ENCODE results near the gene ODAD3.
A peak's percentile ranks its signal among the peaks of the same experiment; 100 is the strongest.

ODAD3 gene

GRCh38 chr19:11375143-11375948 lies 59.6 kb downstream of the ODAD3 start:
- peak; percentile 65 for DNase-seq (ENCODE audit: low read depth)

GRCh38 chr19:11374433-11375142 lies 60.3 kb downstream of the ODAD3 start, which contains the start of gene SWSAP1:
Gene SWSAP1 (plus strand): TSS chr19:11374666. CDS start chr19:11374681, 15 bp downstream.
- peak; percentile 94 for DNase-seq (ENCODE audit: low read depth)

GRCh38 chr19:11373885-11374432 lies 61.0 kb downstream of the ODAD3 start:
- DNase-seq (ENCODE audit: low read depth), result no peak

GRCh38 chr19:11373166-11373884 lies 61.6 kb downstream of the ODAD3 start:
- no peak for DNase-seq (ENCODE audit: low read depth)

GRCh38 chr19:11370744-11371143 lies 64.2 kb downstream of the ODAD3 start:
- no peak for DNase-seq (ENCODE audit: low read depth)
